Measurements from ENCODE around the gene KCNH1. TPM values are rescaled to one million over a fixed set of nuclear protein-coding genes. Genes with fewer than 3 reads are reported as not detected.

The KCNH1 gene
- total and polyA plus RNA-seq, 2 donors from 2014 or later = 0.54 TPM; not detected in 1

GRCh38 chr1:211172657-211173056, 38.7 kb upstream of the KCNH1 start:
- Histone ChIP-seq H3K4me3 (ENCODE audit: low read length in 3 of 3) (no peak overlapping the region), H3K4me1 (ENCODE audit: control insufficient read depth in 2 of 3, insufficient read depth in 2 of 3, low read depth in 1 of 3, low read length in 3 of 3) (no peaks in the 10 kb centered on the region), H3K27ac (ENCODE audit: low read depth in 2 of 2, low read length in 2 of 2) (no peak overlapping the region), H3K9me3 (ENCODE audit: control insufficient read depth in 2 of 3, insufficient read depth in 1 of 3, low read length in 3 of 3) (peaks cover 0 to 12% (median 3%) of the 10 kb centered on the region in 3 donors), H3K36me3 (ENCODE audit: control insufficient read depth in 2 of 3, insufficient read depth in 3 of 3, low read length in 3 of 3) (no peaks in the 10 kb centered on the region), H3K9ac (ENCODE audit: low read length in 3 of 3) (no peak overlapping the region), H3K27me3 (ENCODE audit: control insufficient read depth, insufficient read depth, low read length) (no peaks in the 10 kb centered on the region)
- intact Hi-C loops (cut with DNase I) = no loop called here
- no peak for FAIRE-seq
- DNase-seq = no peak
- no peak for TF ChIP-seq CTCF (IDR thresholded peaks at IDR 0.05; ENCODE audit: borderline replicate concordance, extremely low read depth, insufficient read depth)

GRCh38 chr1:211169353-211169752, 35.4 kb upstream of the KCNH1 start:
- Histone ChIP-seq H3K4me1 (ENCODE audit: control insufficient read depth in 2 of 3, insufficient read depth in 2 of 3, low read depth in 1 of 3, low read length in 3 of 3) (no peaks in the 10 kb centered on the region), H3K36me3 (ENCODE audit: control insufficient read depth in 2 of 3, insufficient read depth in 3 of 3, low read length in 3 of 3) (no peaks in the 10 kb centered on the region), H3K27ac (ENCODE audit: low read depth in 2 of 2, low read length in 2 of 2) (no peak overlapping the region), H3K9me3 (ENCODE audit: control insufficient read depth in 2 of 3, insufficient read depth in 1 of 3, low read length in 3 of 3) (peaks cover 0 to 12% (median 3%) of the 10 kb centered on the region in 3 donors), H3K9ac (ENCODE audit: low read length in 3 of 3) (no peak overlapping the region), H3K4me3 (ENCODE audit: low read length in 3 of 3) (no peak overlapping the region), H3K27me3 (ENCODE audit: control insufficient read depth, insufficient read depth, low read length) (no peaks in the 10 kb centered on the region)
- TF ChIP-seq CTCF (IDR thresholded peaks at IDR 0.05; ENCODE audit: borderline replicate concordance, extremely low read depth, insufficient read depth) = no peak
- DNase-seq = no peak
- FAIRE-seq = no peak
- intact Hi-C loops (cut with DNase I) = no loop called here

GRCh38 chr1:211158866-211159265, 24.9 kb upstream of the KCNH1 start:
- no peak for DNase-seq
- Histone ChIP-seq H3K9me3 (ENCODE audit: control insufficient read depth in 2 of 3, insufficient read depth in 1 of 3, low read length in 3 of 3) (peaks cover 0 to 2% (median 0%) of the 10 kb centered on the region in 3 donors), H3K27ac (ENCODE audit: low read depth in 2 of 2, low read length in 2 of 2) (no peak overlapping the region), H3K9ac (ENCODE audit: low read length in 3 of 3) (no peak overlapping the region), H3K36me3 (ENCODE audit: control insufficient read depth in 2 of 3, insufficient read depth in 3 of 3, low read length in 3 of 3) (no peaks in the 10 kb centered on the region), H3K27me3 (ENCODE audit: control insufficient read depth, insufficient read depth, low read length) (no peaks in the 10 kb centered on the region), H3K4me3 (ENCODE audit: low read length in 3 of 3) (no peak overlapping the region), H3K4me1 (ENCODE audit: control insufficient read depth in 2 of 3, insufficient read depth in 2 of 3, low read depth in 1 of 3, low read length in 3 of 3) (no peaks in the 10 kb centered on the region)
- intact Hi-C loops (cut with DNase I) = no loop called here
- no peak for TF ChIP-seq CTCF (IDR thresholded peaks at IDR 0.05; ENCODE audit: borderline replicate concordance, extremely low read depth, insufficient read depth)
- no peak for FAIRE-seq

GRCh38 chr1:211155040-211155439, 21.1 kb upstream of the KCNH1 start:
- H3K27me3 ChIP-seq (ENCODE audit: control insufficient read depth, insufficient read depth, low read length) = no peaks in the 10 kb centered on the region
- no peak overlapping the region for H3K27ac ChIP-seq (ENCODE audit: low read depth in 2 of 2, low read length in 2 of 2)
- TF ChIP-seq CTCF (IDR thresholded peaks at IDR 0.05; ENCODE audit: borderline replicate concordance, extremely low read depth, insufficient read depth) = no peak
- H3K4me3 ChIP-seq (ENCODE audit: low read length in 3 of 3) = no peak overlapping the region
- DNase-seq = no peak
- H3K9ac ChIP-seq (ENCODE audit: low read length in 3 of 3) = no peak overlapping the region
- intact Hi-C loops (cut with DNase I) = no loop called here
- no peaks in the 10 kb centered on the region for H3K36me3 ChIP-seq (ENCODE audit: control insufficient read depth in 2 of 3, insufficient read depth in 3 of 3, low read length in 3 of 3)
- no peaks in the 10 kb centered on the region for H3K4me1 ChIP-seq (ENCODE audit: control insufficient read depth in 2 of 3, insufficient read depth in 2 of 3, low read depth in 1 of 3, low read length in 3 of 3)
- H3K9me3 ChIP-seq (ENCODE audit: control insufficient read depth in 2 of 3, insufficient read depth in 1 of 3, low read length in 3 of 3) = peaks cover 0 to 2% (median 0%) of the 10 kb centered on the region in 3 donors
- no peak for FAIRE-seq

All from kidney (tissue), 14 donors.